ENCODE data around the gene SLC26A9.

The SLC26A9 gene

GRCh38 chr1:205955499-205955898, 12.2 kb upstream of the SLC26A9 start:
- H4K20me1 ChIP-seq (ENCODE audit: insufficient read depth): no peaks in the 10 kb centered on the region
- TF ChIP-seq, protein P1, sequence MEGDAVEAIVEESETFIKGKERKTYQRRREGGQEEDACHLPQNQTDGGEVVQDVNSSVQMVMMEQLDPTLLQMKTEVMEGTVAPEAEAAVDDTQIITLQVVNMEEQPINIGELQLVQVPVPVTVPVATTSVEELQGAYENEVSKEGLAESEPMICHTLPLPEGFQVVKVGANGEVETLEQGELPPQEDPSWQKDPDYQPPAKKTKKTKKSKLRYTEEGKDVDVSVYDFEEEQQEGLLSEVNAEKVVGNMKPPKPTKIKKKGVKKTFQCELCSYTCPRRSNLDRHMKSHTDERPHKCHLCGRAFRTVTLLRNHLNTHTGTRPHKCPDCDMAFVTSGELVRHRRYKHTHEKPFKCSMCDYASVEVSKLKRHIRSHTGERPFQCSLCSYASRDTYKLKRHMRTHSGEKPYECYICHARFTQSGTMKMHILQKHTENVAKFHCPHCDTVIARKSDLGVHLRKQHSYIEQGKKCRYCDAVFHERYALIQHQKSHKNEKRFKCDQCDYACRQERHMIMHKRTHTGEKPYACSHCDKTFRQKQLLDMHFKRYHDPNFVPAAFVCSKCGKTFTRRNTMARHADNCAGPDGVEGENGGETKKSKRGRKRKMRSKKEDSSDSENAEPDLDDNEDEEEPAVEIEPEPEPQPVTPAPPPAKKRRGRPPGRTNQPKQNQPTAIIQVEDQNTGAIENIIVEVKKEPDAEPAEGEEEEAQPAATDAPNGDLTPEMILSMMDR (conservative IDR thresholded peaks at IDR 0.05; ENCODE audit: low read depth, low read length): no peak
- H3K4me1 ChIP-seq (ENCODE audit: low read depth, poor library complexity, severe bottlenecking): no peaks in the 10 kb centered on the region

DNA sequence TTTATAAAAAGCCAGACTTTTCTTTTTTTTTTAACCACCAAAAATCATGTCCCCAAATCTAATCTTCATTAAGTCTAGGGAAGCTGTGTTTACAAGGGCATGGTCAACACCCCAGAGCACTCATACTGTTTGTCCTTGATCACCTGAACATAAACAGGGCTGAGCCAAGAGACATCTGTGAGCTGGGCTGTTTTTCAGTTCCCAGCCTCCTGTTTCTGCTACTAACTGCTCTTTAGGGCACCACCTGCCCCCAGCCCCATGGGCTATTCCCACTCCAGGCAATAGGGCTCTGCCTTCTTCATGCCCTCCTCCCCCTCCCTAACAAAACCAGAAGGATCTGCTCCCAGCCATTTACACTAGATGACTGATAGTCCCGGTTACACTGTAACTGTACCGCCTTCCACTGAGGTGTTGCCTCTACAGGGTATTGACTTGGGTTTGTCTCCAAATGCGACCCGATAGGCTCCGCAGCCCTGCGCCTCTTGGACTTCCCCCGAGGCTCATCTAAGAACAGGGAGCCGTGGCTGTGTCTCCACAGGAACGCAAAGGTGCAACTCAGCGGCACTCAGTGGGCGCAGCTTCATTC, 11.7 kb upstream of the SLC26A9 start:
- no peaks in the 10 kb centered on the region for H3K4me1 ChIP-seq (ENCODE audit: low read depth, poor library complexity, severe bottlenecking)
- H3K27me3 ChIP-seq (ENCODE audit: insufficient read depth, low read depth): no peaks in the 10 kb centered on the region
- H3K4me3 ChIP-seq (IDR thresholded peaks at IDR 0.05; ENCODE audit: insufficient read depth, low read depth, low read length): no peak overlapping the region
- no peaks in the 10 kb centered on the region for H4K20me1 ChIP-seq (ENCODE audit: insufficient read depth)
- no peak overlapping the region for H3K9ac ChIP-seq
- H2AFZ ChIP-seq (ENCODE audit: low read depth): no peak overlapping the region
- H3K27ac ChIP-seq: no peak overlapping the region
- no peaks in the 10 kb centered on the region for H3K79me2 ChIP-seq (ENCODE audit: insufficient read depth, low read depth)
- H3K36me3 ChIP-seq (ENCODE audit: insufficient read depth): no peaks in the 10 kb centered on the region
- H3K4me2 ChIP-seq: no peak overlapping the region
- TF ChIP-seq, protein P1 (conservative IDR thresholded peaks at IDR 0.05; ENCODE audit: low read depth, low read length): no peak

More at GRCh38 chr1:205955499-205955898, 12.2 kb upstream of the SLC26A9 start:
- H3K79me2 ChIP-seq (ENCODE audit: insufficient read depth, low read depth): no peaks in the 10 kb centered on the region
- no peak overlapping the region for H3K27ac ChIP-seq
- no peak overlapping the region for H3K4me2 ChIP-seq
- H3K9ac ChIP-seq: no peak overlapping the region
- no peaks in the 10 kb centered on the region for H3K27me3 ChIP-seq (ENCODE audit: insufficient read depth, low read depth)
- no peaks in the 10 kb centered on the region for H3K36me3 ChIP-seq (ENCODE audit: insufficient read depth)
- no peak overlapping the region for H2AFZ ChIP-seq (ENCODE audit: low read depth)
- no peak overlapping the region for H3K4me3 ChIP-seq (IDR thresholded peaks at IDR 0.05; ENCODE audit: insufficient read depth, low read depth, low read length)

DNA sequence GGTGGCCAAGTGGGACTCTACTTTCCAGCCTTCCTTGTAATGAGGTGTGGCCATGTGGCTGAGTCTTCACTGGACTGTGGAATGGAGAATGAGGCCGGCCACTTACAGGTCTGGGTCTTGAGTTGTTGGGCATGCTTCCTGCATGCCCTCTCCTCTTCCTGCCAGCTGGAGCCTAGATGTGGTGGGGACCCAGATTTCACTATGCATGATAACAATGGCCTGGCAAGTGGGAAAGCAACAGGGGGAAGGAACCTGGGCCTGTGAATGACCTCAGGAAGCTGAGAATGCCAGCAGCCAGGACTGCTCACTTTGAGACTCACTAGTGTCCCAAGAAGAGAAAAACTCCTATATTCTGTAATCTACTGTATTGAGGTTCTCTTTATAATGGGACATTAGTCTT, 8.5 kb upstream of the SLC26A9 start:
- Histone ChIP-seq H3K79me2 (ENCODE audit: insufficient read depth, low read depth) (no peaks in the 10 kb centered on the region), H2AFZ (ENCODE audit: low read depth) (no peak overlapping the region), H3K27me3 (ENCODE audit: insufficient read depth, low read depth) (no peaks in the 10 kb centered on the region; the same call in 1 of the 2 replicates), H3K4me1 (ENCODE audit: low read depth, poor library complexity, severe bottlenecking) (no peaks in the 10 kb centered on the region), H3K9ac (no peak overlapping the region), H3K36me3 (ENCODE audit: insufficient read depth) (no peaks in the 10 kb centered on the region), H3K4me3 (IDR thresholded peaks at IDR 0.05; ENCODE audit: insufficient read depth, low read depth, low read length) (no peak overlapping the region), H3K27ac (no peak overlapping the region), H3K4me2 (no peak overlapping the region), H4K20me1 (ENCODE audit: insufficient read depth) (no peaks in the 10 kb centered on the region)
- TF ChIP-seq, protein P1 (conservative IDR thresholded peaks at IDR 0.05; ENCODE audit: low read depth, low read length): no peak

DNA sequence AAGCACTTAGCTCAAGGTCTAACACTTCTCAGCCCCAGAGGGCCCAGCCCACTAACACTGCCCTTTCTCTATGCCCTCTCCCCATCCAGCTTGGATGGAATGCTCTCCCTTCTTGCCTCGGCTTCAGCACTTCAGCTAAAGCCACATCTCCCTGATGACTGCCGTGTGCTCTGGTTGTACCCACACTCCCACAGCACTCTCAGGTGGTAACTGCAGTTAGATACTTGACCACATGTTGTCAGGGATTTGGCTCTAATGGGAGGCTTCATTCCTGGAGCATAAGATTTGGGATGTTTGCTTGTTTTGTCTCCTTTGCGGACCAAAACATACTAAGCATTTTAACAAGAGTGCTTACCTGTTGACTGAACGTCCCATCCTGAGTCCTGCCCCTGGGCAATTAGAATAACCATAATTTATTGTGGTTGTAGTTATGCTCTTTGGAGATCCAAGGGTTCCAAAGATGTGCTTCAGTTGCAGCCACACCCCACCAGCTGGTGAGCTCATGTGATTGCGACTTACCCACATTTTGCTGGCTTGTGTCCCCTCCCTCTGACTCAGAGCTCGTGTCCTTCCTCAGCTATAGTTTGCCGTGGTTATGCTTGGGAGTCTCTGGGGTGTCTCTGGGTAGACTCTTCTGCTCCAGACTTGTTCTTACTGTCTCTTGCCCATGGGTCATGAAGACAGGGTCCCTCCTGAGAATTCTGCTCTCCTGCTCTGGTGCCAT, 7.7 kb upstream of the SLC26A9 start:
- H3K27ac ChIP-seq: no peak overlapping the region
- H3K9ac ChIP-seq: no peak overlapping the region
- H3K27me3 ChIP-seq (ENCODE audit: insufficient read depth, low read depth): peaks cover under 1% of the 10 kb centered on the region; the same call in 1 of the 2 replicates
- H3K36me3 ChIP-seq (ENCODE audit: insufficient read depth): no peaks in the 10 kb centered on the region
- H3K4me3 ChIP-seq (IDR thresholded peaks at IDR 0.05; ENCODE audit: insufficient read depth, low read depth, low read length): no peak overlapping the region
- TF ChIP-seq, protein P1 (conservative IDR thresholded peaks at IDR 0.05; ENCODE audit: low read depth, low read length): no peak
- H3K4me1 ChIP-seq (ENCODE audit: low read depth, poor library complexity, severe bottlenecking): no peaks in the 10 kb centered on the region
- no peaks in the 10 kb centered on the region for H3K79me2 ChIP-seq (ENCODE audit: insufficient read depth, low read depth)
- no peaks in the 10 kb centered on the region for H4K20me1 ChIP-seq (ENCODE audit: insufficient read depth)
- H3K4me2 ChIP-seq: no peak overlapping the region
- no peak overlapping the region for H2AFZ ChIP-seq (ENCODE audit: low read depth)

All from KMS-11 (cell line).